Uterus (tissue), 2 donors: Measurements from ENCODE around the gene CINP.

Experiments used
- POLR2A ChIP-seq, 2 donors: fragments of 450-650 bp; IDR thresholded peaks; one replicate each; pipeline ENCODE4 v1.6.1; 2016; ENCODE audit warnings: antibody characterized with exemption in 2 of 2, mild to moderate bottlenecking in 1 of 2, moderate library complexity in 1 of 2
- TF ChIP-seq, protein P1 (sequence below), 4 experiments: fragments of 200-600 bp in 2 of 4; fragments of 450-650 bp in 2 of 4; sonication (generic) in 2 of 4; IDR thresholded peaks; one replicate each; pipeline ENCODE4 v1.5.1; 2016 to 2019; ENCODE audit warnings: antibody characterized with exemption in 4 of 4, mild to moderate bottlenecking in 2 of 4, moderate library complexity in 1 of 4

DNA sequence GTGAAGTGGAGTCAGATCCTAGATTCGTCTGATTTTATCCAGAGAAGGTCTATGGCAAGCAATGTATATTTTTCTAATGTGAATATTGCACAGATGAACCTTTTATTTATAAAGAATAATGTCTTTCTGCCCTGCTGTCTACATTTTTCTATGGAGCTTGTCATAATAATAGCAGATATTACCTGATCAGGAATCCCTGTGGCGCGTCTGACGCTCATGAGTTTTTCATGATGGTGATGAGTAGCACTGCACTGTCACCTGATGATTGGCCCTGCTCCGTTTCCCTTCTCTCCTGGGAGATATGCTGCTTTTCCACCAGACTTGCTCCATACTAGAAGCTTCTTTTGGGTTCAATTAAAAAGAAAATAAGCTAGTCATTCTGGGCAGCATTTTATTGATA lies 20.5 kb downstream of the CINP start:
- TF ChIP-seq, protein P1, sequence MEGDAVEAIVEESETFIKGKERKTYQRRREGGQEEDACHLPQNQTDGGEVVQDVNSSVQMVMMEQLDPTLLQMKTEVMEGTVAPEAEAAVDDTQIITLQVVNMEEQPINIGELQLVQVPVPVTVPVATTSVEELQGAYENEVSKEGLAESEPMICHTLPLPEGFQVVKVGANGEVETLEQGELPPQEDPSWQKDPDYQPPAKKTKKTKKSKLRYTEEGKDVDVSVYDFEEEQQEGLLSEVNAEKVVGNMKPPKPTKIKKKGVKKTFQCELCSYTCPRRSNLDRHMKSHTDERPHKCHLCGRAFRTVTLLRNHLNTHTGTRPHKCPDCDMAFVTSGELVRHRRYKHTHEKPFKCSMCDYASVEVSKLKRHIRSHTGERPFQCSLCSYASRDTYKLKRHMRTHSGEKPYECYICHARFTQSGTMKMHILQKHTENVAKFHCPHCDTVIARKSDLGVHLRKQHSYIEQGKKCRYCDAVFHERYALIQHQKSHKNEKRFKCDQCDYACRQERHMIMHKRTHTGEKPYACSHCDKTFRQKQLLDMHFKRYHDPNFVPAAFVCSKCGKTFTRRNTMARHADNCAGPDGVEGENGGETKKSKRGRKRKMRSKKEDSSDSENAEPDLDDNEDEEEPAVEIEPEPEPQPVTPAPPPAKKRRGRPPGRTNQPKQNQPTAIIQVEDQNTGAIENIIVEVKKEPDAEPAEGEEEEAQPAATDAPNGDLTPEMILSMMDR (IDR thresholded peaks at IDR 0.05): no peak
- no peak for TF ChIP-seq POLR2A (IDR thresholded peaks at IDR 0.05)
